Upper lobe of left lung (tissue), 6 donors: ENCODE data around the gene ALS2CL. TPM values are rescaled to one million over a fixed set of nuclear protein-coding genes. Genes with fewer than 3 reads are reported as not detected.
A peak's percentile ranks its signal among the peaks of the same experiment; 100 is the strongest.

Source experiments
- ATAC-seq, 2 donors: fragments of 200-7000 bp; cut with Tn5 transposase; one replicate each; pipeline ENCODE4 v1.9.1; 2022; ENCODE audit warnings: mild to moderate bottlenecking in 2 of 2, moderate library complexity in 2 of 2; ENCODE audit not compliant: low FRiP score in 2 of 2
- DNase-seq, 2 donors: peaks; one replicate each; pipeline ENCODE4 v3.0.0-alpha.2; 2019 to 2020
- H3K27ac ChIP-seq, 4 donors: fragments of 200-600 bp; sonication (generic); one replicate each; pipeline ENCODE4 v1.5.1; 2016 to 2019
- H3K27me3 ChIP-seq, 4 donors: fragments of 200-600 bp; sonication (generic); one replicate each; pipeline ENCODE4 v1.5.1; 2017 to 2019
- H3K36me3 ChIP-seq, 4 donors: fragments of 200-600 bp; sonication (generic); one replicate each; pipeline ENCODE4 v1.5.1; 2016 to 2019
- H3K4me1 ChIP-seq, 4 donors: fragments of 200-600 bp; sonication (generic); one replicate each; pipeline ENCODE4 v1.5.1; 2018 to 2019
- H3K4me3 ChIP-seq, 4 donors: fragments of 200-600 bp; sonication (generic); one replicate each; pipeline ENCODE4 v1.5.1; 2017 to 2019; ENCODE audit warnings: mild to moderate bottlenecking in 2 of 4, moderate library complexity in 1 of 4
- H3K9me3 ChIP-seq, 4 donors: fragments of 200-600 bp; sonication (generic); one replicate each; pipeline ENCODE4 v1.5.1; 2018 to 2019
- EP300 ChIP-seq, 4 donors: sonication (generic); formaldehyde crosslinking; IDR thresholded peaks; one replicate each; pipeline ENCODE4 v1.5.1; 2017; ENCODE audit warnings: antibody characterized with exemption in 4 of 4, control low read depth in 2 of 4
- POLR2A ChIP-seq, 4 donors: fragments of 450-650 bp; IDR thresholded peaks; one replicate each; pipeline ENCODE4 v1.5.1; 2016 to 2017; ENCODE audit warnings: antibody characterized with exemption in 4 of 4, mild to moderate bottlenecking in 2 of 4
- POLR2AphosphoS5 ChIP-seq, 2 donors: sonication (generic); formaldehyde crosslinking; IDR thresholded peaks; one replicate each; pipeline ENCODE4 v1.5.1; 2017; ENCODE audit warnings: antibody characterized with exemption in 2 of 2
- WGBS, 2 donors: methylation state at CpG; one replicate each; pipeline ENCODE4 v1.1.5; 2017 to 2018; 5-methylcytosine and 5-hydroxymethylcytosine counted together
- total RNA-seq, 6 donors: library from RNA; depleted of rRNA in 4 of 6; stranded (reverse); fragments of >200 nt in 4 of 6; gene quantifications; one replicate each; pipeline versions ENCODE4 v1.1.0 to v1.2.1, GENCODE V29; 2016 to 2021
- TF ChIP-seq, protein P1 (sequence below), 6 experiments: fragments of 450-650 bp in 4 of 6; fragments of 200-600 bp in 2 of 6; sonication (generic) in 2 of 6; IDR thresholded peaks; one replicate each; pipeline ENCODE4 v1.5.1; 2016 to 2019; ENCODE audit warnings: antibody characterized with exemption in 6 of 6
- donor health status: DM: no; HTN: no; CAD: no; lungs with moderate emphysema.
- donor health status: DM: no; HTN: yes; CAD: no; lungs with severe emphysema.

ALS2CL gene
- total RNA-seq, 6 donors from 2014 or later: 54.2 to 299 (median 66.9) TPM

- TF ChIP-seq, protein P1, sequence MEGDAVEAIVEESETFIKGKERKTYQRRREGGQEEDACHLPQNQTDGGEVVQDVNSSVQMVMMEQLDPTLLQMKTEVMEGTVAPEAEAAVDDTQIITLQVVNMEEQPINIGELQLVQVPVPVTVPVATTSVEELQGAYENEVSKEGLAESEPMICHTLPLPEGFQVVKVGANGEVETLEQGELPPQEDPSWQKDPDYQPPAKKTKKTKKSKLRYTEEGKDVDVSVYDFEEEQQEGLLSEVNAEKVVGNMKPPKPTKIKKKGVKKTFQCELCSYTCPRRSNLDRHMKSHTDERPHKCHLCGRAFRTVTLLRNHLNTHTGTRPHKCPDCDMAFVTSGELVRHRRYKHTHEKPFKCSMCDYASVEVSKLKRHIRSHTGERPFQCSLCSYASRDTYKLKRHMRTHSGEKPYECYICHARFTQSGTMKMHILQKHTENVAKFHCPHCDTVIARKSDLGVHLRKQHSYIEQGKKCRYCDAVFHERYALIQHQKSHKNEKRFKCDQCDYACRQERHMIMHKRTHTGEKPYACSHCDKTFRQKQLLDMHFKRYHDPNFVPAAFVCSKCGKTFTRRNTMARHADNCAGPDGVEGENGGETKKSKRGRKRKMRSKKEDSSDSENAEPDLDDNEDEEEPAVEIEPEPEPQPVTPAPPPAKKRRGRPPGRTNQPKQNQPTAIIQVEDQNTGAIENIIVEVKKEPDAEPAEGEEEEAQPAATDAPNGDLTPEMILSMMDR (IDR thresholded peaks at IDR 0.05): no peak
- no peak for TF ChIP-seq POLR2A (IDR thresholded peaks at IDR 0.05)
- no peak for TF ChIP-seq POLR2AphosphoS5 (IDR thresholded peaks at IDR 0.05)
- TF ChIP-seq EP300 (IDR thresholded peaks at IDR 0.05): no peak
- Histone ChIP-seq H3K27ac (peak overlapping the region; percentile 93 to 96 (median 94)), H3K4me1 (peaks cover 71 to 80% (median 75%) of the 10 kb centered on the region in 4 donors), H3K36me3 (no peaks in the 10 kb centered on the region), H3K4me3 (no peak overlapping the region), H3K9me3 (no peaks in the 10 kb centered on the region), H3K27me3 (no peaks in the 10 kb centered on the region)
- WGBS, 2 donors: 97% methylated on average over 2 to 3 of the region's 3 CpGs
- no peak for DNase-seq
- no peak for ATAC-seq
These were observed 1.0 kb upstream of the ALS2CL start for GRCh38 chr3:46694520-46694919.

DNA sequence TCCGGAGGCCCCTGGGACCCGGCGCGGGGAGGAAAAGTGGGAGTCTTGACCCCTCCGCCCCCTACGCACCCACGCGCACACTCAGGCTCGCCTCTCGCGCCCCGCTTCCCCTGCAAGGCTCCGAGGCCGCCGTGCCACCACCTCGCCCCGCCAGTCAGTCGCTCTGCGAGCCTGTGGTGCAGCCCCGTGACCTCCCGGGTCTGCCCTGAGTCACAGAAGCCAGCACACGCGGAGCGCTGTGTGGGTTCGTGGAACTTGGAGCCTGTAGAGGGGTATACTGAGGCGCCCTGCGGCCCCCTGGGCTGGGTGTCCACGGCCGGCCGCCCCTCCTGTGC is 380 bp upstream of the ALS2CL start:
- Histone ChIP-seq H3K27ac (peak overlapping the region; percentile 93 to 96 (median 94)), H3K4me1 (peaks cover 67 to 75% (median 71%) of the 10 kb centered on the region in 4 donors), H3K27me3 (no peaks in the 10 kb centered on the region), H3K36me3 (peaks cover 0 to 1% (median 0%) of the 10 kb centered on the region in 4 donors), H3K4me3 (peak overlapping the region; percentile 60 to 78 (median 70)), H3K9me3 (no peaks in the 10 kb centered on the region)
- TF ChIP-seq EP300 (IDR thresholded peaks at IDR 0.05) (no peak), POLR2AphosphoS5 (IDR thresholded peaks at IDR 0.05) (peak in 1 of 2 donors; percentile 8)
- ATAC-seq: peak in 1 of 2 donors; percentile 38
- peak; percentile 48 to 89 for DNase-seq
- WGBS, 2 donors: 20 to 56% methylated on average over 5 to 23 of the region's 30 CpGs

DNA sequence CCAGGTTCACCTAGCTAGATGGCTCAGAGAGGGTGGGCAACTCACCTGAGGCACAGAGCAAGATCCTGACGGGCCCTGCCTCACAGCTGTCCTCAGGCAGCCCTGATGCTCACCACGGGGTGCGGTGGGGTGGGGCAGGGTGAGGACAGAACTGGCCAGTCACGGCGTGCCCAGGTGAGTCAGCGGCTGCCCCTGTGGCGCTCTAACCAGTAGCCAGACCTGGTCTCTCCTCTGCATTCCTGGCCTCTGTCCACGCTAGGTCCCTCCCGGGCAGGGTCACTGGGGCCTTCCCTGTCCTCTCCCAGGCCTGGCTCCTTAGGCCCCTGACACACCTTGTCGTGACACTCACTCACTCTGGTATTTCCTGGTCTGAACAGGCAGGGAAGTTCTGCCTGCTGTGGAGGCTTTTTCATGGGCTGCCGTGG is 901 bp downstream of the ALS2CL start:
- no peaks in the 10 kb centered on the region for H3K27me3 ChIP-seq
- peak overlapping the region; percentile 60 to 78 (median 70) for H3K4me3 ChIP-seq
- H3K4me1 ChIP-seq: peaks cover 67 to 75% (median 71%) of the 10 kb centered on the region in 4 donors
- TF ChIP-seq EP300 (IDR thresholded peaks at IDR 0.05): peak in 1 of 4 donors; percentile 69
- peak; percentile 56 to 63 for TF ChIP-seq POLR2AphosphoS5 (IDR thresholded peaks at IDR 0.05)
- peak in 2 of 4 donors; percentile 58 to 60 for TF ChIP-seq POLR2A (IDR thresholded peaks at IDR 0.05)
- TF ChIP-seq, protein P1 (IDR thresholded peaks at IDR 0.05): no peak
- ATAC-seq (peak; percentile 17 to 91), DNase-seq (peak; percentile 90 to 96)
- peaks cover 0 to 14% (median 8%) of the 10 kb centered on the region in 4 donors for H3K36me3 ChIP-seq
- WGBS, 2 donors: 8 to 28% methylated on average over 2 to 3 of the region's 11 CpGs
- peak overlapping the region; percentile 93 to 96 (median 94) for H3K27ac ChIP-seq
- no peaks in the 10 kb centered on the region for H3K9me3 ChIP-seq

- Histone ChIP-seq H3K4me1 (peaks cover 51 to 59% (median 55%) of the 10 kb centered on the region in 4 donors), H3K4me3 (no peak overlapping the region), H3K9me3 (no peaks in the 10 kb centered on the region), H3K27ac (peak overlapping the region; percentile 57 to 96 (median 94)), H3K36me3 (peaks cover 0 to 32% (median 17%) of the 10 kb centered on the region in 4 donors), H3K27me3 (no peaks in the 10 kb centered on the region)
- 27 to 39% methylated on average over 4 to 5 of the region's 5 CpGs for WGBS, 2 donors
- TF ChIP-seq POLR2AphosphoS5 (IDR thresholded peaks at IDR 0.05) (peak in 1 of 2 donors; percentile 23), POLR2A (IDR thresholded peaks at IDR 0.05) (no peak)
- peak in 1 of 2 donors; percentile 69 for DNase-seq
- peak in 1 of 2 donors; percentile 13 for ATAC-seq
These were observed 2.7 kb downstream of the ALS2CL start for GRCh38 chr3:46690798-46691197.

- H3K4me3 ChIP-seq: no peak overlapping the region
- ATAC-seq (no peak), DNase-seq (no peak)
- H3K4me1 ChIP-seq: peaks cover 3 to 6% (median 5%) of the 10 kb centered on the region in 4 donors
- H3K36me3 ChIP-seq: peaks cover 2 to 83% (median 54%) of the 10 kb centered on the region in 4 donors
- TF ChIP-seq, protein P1 (IDR thresholded peaks at IDR 0.05): no peak
- TF ChIP-seq POLR2A (IDR thresholded peaks at IDR 0.05): no peak
- no peak for TF ChIP-seq POLR2AphosphoS5 (IDR thresholded peaks at IDR 0.05)
- no peak for TF ChIP-seq EP300 (IDR thresholded peaks at IDR 0.05)
- H3K9me3 ChIP-seq: no peaks in the 10 kb centered on the region
- 94 to 100% methylated on average over 2 to 9 of the region's 9 CpGs for WGBS, 2 donors
- H3K27me3 ChIP-seq: no peaks in the 10 kb centered on the region
- no peak overlapping the region for H3K27ac ChIP-seq
These were observed 8.0 kb downstream of the ALS2CL start for GRCh38 chr3:46685446-46685845.

DNA sequence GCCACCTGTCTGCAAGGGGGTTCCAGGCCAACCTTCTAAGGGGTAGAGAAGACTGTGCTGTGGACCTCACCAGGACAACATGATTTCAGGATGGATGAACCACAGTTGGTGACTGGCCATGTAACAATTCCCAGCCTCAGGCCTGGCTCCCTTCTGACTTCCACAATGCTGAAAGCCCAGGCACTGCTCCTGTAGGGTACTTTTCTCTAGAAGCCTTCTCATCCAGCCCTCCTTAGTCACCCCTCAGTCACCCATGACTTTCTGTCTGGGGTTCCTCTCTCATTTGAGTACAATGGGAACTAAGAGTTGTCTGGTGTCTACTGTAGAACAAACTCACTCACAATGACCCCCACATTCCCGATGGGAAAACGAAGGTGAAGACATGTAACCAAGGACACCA is 8.6 kb downstream of the ALS2CL start:
- Histone ChIP-seq H3K27ac (no peak overlapping the region), H3K9me3 (no peaks in the 10 kb centered on the region), H3K27me3 (no peaks in the 10 kb centered on the region), H3K4me1 (peaks cover 0 to under 1% (median under 1%) of the 10 kb centered on the region in 4 donors), H3K36me3 (peaks cover 2 to 89% (median 59%) of the 10 kb centered on the region in 4 donors), H3K4me3 (no peak overlapping the region)
- TF ChIP-seq POLR2A (IDR thresholded peaks at IDR 0.05) (no peak), POLR2AphosphoS5 (IDR thresholded peaks at IDR 0.05) (no peak), EP300 (IDR thresholded peaks at IDR 0.05) (no peak)
- TF ChIP-seq, protein P1 (IDR thresholded peaks at IDR 0.05): no peak
- ATAC-seq (no peak), DNase-seq (no peak)
- 89 to 97% methylated on average over 2 of the region's 2 CpGs for WGBS, 2 donors
